HUDEP-2 (cell line): ENCODE results near the gene ZNF358.

Experiments used
- DNase-seq, 76 experiments: peaks; one replicate each; lab custom pipeline; 2025; ENCODE audit not compliant: unreplicated experiment in 76 of 76; lab: John Stamatoyannopoulos, UW

The ZNF358 gene

DNA sequence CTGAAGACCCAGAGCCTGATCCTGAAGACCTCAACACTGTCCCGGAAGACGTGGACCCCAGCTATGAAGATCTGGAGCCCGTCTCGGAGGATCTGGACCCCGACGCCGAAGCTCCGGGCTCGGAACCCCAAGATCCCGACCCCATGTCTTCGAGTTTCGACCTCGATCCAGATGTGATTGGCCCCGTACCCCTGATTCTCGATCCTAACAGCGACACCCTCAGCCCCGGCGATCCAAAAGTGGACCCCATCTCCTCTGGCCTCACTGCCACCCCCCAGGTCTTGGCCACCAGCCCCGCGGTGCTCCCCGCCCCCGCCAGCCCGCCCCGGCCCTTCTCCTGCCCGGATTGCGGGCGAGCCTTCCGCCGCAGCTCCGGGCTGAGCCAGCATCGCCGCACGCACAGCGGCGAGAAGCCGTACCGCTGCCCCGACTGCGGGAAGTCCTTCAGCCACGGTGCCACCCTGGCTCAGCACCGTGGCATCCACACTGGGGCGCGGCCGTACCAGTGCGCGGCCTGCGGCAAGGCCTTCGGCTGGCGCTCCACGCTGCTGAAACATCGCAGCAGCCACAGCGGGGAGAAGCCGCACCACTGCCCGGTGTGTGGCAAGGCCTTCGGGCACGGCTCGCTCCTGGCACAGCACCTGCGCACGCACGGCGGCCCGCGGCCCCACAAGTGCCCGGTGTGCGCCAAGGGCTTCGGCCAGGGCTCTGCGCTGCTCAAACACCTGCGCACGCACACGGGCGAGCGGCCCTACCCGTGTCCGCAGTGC, 3.6 kb downstream of the ZNF358 start:
- DNase-seq = no peak

DNA sequence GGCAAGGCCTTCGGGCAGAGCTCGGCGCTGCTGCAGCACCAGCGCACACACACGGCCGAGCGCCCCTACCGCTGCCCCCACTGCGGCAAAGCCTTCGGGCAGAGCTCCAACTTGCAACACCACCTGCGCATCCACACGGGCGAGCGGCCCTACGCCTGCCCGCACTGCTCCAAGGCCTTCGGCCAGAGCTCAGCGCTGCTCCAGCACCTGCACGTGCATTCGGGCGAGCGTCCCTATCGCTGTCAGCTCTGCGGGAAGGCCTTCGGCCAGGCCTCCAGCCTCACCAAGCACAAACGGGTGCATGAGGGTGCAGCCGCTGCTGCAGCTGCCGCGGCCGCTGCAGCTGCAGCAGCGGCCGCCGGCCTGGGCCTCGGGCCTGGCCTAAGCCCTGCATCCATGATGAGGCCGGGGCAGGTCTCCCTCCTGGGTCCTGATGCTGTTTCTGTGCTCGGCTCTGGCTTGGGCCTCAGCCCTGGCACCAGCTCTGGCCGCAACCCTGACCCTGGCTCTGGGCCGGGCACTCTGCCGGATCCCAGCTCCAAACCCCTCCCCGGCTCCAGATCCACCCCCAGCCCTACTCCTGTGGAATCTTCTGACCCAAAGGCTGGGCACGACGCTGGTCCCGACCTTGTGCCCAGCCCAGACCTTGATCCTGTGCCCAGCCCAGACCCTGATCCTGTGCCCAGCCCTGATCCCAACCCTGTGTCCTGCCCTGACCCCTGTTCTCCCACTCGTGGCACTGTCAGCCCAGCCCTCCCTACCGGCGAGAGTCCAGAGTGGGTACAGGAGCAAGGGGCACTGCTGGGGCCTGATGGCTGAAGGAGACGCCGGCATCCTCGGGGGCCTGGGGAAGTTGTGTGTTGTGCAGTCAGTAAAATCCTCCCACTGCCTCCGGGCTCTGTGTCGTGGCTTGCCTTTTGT, 4.5 kb downstream of the ZNF358 start:
- DNase-seq = no peak

DNA sequence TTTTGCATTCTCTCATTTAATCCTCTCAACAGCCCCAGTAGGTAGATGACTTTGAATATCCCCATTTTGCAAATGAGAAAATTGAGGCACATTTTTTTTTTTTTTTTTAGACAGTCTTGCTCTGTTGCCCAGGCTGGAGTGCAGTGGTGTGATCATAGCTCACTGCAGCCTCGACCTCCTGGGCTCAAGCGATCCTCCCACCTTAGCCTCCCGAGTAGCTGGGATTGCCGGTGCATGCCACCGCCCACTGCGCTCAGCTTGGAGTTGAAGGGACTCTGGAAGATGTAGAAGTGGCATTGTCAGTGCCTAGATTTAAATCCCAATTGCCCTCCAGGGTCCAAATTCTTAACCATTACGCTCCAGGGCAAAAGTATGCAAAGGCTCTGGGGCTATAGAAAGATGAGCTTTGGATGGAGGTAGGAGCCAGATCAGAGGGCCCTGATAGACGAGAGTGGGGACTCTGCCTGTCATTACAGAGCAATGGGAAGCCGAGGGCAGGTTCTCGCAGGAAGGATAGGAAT, 5.7 kb downstream of the ZNF358 start:
- DNase-seq = no peak

DNA sequence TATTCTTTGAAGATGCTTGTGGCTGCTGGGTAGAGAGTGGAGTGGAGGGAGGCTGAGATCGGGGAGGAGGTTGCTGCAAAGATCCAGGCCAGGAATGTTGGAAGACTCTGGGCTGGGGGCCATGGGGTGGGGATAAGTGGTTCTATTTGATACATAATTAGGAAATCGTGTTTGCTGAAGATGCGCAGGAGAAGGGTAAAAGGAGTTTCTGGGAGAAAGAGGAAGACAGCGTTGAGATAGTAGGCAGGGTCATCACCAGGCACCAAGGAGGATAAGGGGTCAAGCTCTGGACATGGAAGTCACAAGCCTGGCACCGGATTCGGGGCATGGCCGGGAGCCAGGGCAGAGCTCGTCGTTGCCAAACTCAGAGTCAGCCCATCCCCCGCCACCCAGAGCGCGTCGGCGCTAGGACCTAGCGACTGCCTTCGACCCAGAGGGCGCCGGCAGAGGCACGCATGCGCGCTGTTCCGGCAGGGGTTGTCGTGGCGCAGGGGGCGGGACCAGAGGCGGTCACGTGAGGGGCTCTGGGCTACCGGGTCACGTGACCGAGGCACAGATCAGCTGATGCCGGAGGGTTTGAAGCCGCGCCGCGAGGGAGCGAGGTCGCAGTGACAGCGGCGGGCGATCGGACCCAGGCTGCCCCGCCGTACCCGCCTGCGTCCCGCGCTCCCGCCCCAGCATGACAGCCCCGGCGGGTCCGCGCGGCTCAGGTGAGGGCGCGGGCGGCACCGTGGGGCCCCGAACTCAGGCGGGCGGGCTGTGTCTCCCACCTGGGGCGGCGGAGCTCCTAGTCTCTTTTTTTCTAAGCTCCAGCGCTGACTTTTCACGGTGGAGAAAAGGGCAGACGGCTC, 6.4 kb downstream of the ZNF358 start, which contains the start of gene MCOLN1:
Gene MCOLN1 (plus strand): TSS at position 553 of the 851 bp plus-strand sequence. CDS start 127 bp downstream, at position 680.
- peak in 74 of 76 experiments; percentile 81 to 100 (median 99) for DNase-seq

DNA sequence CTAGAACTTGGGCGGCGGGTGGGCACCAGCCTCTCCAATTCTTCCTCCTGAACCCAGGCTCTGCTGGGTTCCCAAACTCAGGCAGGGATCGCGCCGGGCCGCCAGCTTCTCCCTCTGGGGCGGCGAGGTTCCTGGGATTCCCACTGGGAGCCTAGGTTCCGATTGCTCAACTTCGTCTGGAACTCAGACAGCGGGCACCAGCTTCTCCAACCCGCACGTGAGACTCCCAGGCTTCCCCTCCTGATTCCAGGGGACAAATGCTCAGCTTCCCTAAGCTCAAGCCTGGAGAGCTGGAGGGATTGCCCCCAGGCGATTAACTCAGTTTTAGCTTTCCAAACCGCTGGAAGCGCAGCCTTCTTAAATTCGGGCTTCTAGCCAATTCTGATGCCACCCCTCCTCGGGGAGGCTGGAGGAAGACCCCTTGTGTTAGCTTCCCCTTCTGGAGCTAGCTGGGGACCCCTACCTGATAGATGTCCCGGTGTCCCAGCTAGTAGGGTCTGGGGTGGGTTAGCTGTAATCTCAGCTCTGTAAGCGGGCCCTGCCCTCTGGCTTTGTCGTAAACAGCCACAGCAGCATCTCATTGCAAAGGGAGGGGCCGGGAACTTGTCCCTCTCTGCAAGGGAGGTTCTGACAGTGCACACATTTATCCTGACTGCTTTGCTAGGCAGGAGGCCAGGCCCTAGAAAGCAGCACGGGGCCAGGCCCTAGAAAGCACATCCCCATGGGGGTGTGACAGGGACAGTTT, 7.2 kb downstream of the ZNF358 start:
- DNase-seq = peak in 65 of 76 experiments; percentile 19 to 79 (median 56)

DNA sequence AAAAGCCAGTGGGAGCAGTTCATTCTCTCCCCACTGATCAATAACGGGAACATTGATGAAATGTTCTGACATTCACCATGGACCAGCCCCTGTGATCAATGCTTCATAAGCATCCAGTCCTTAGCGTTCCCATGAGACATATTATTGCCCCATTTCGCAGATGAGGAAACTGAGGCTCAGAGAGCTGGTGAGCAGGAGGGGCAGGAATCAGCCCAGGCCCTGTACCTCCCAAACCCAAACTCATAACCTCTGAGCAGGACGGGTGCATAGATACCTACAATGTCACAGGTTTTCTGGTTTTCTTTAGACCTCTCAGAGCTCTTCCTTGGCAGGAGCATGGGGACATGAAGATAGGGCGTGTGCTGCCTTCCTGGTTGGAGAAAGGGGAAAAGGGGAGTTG, 8.6 kb downstream of the ZNF358 start:
- DNase-seq = no peak

DNA sequence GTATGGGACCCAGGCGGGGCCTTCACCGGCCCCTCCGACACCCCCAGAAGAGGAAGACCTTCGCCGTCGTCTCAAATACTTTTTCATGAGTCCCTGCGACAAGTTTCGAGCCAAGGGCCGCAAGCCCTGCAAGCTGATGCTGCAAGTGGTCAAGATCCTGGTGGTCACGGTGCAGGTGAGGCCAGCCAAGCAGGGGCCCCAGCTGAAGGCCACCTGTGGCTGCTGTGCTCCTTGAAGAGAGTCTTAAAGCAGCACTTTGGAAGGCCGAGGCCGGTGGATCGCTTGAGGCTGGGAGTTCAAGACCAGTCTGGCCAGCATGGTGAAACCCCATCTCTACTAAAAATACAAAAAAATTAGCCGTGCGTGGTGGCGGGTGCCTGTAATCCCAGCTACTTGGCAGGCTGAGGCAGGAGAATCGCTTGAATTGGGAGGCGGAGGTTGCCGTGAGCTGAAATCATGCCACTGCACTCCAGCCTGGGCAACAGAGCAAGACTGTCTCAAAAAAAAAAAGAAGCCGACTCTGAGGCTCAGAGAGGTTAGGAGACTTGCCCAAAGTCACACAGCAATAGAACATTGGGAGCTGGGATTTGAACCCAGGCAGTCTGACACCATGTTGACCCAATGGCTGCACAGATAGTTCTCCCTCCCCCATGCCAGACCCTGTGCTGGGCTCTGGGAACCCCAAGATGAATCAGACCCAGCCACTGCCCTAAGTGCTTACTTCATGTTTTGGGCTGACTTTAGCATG, 9.3 kb downstream of the ZNF358 start:
- DNase-seq = no peak

DNA sequence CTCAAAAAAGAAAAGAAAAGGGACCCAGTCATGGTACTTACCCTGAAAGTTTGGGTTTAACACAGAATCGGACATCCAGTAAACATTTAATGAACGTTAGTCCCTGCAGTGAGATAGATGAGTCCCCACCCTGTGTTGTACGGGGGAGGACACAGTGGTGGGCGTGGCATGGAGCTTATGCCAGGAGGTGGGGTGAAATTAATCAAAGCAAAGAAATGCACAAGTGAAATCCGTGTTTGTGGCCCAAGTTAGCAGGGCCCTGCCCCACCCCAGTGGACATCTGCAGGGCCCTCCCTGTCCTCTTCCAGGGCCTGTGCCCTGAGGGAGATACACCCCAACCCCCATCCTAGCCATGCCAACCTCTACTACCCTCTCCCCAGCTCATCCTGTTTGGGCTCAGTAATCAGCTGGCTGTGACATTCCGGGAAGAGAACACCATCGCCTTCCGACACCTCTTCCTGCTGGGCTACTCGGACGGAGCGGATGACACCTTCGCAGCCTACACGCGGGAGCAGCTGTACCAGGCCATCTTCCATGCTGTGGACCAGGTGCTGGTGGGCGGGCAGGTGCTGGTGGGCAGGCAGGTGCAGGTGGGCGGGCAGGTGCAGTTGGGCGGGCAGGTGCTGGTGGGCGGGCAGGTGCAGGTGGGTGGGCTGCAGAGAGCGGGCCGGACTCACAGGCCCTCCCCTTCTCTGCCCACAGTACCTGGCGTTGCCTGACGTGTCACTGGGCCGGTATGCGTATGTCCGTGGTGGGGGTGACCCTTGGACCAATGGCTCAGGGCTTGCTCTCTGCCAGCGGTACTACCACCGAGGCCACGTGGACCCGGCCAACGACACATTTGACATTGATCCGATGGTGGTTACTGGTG, 10.4 kb downstream of the ZNF358 start:
- peak in 62 of 76 experiments; percentile 12 to 74 (median 48) for DNase-seq

DNA sequence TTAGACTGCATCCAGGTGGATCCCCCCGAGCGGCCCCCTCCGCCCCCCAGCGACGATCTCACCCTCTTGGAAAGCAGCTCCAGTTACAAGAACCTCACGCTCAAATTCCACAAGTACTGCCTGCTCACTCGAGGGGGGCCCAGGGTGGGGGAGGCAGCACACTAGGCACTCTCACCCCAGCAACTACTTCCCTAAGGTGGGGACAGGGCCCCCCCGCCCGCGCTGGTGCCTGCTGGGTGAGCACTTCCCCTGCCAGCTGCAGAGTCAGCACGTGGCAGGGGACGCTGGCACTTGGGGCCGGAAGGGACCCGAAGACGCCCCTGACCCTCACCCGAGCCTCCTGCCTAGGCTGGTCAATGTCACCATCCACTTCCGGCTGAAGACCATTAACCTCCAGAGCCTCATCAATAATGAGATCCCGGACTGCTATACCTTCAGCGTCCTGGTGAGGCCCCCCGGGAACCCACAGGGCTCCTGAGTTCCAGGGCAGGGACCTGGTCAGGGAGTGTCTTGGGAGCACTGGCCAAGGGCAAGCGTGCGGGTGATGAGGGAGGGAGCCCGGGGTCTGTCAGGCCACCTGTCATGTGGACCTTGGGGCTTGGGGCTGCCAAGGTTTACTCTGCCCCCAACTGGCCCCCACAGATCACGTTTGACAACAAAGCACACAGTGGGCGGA, 11.8 kb downstream of the ZNF358 start:
- no peak for DNase-seq

DNA sequence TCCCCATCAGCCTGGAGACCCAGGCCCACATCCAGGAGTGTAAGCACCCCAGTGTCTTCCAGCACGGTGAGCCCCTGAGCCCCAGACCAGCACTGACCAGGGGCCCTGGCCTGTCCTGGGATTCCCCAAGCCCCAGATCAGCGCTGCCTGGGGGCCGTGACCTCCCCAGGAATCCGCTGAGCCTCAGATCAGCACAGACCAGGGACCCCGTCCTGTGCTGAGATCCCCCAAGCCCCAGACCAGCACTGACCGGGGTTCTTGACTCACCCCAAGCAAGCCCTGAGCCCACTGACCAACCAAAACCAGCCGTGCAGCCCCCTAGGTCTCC, 12.3 kb downstream of the ZNF358 start:
- DNase-seq = no peak

DNA sequence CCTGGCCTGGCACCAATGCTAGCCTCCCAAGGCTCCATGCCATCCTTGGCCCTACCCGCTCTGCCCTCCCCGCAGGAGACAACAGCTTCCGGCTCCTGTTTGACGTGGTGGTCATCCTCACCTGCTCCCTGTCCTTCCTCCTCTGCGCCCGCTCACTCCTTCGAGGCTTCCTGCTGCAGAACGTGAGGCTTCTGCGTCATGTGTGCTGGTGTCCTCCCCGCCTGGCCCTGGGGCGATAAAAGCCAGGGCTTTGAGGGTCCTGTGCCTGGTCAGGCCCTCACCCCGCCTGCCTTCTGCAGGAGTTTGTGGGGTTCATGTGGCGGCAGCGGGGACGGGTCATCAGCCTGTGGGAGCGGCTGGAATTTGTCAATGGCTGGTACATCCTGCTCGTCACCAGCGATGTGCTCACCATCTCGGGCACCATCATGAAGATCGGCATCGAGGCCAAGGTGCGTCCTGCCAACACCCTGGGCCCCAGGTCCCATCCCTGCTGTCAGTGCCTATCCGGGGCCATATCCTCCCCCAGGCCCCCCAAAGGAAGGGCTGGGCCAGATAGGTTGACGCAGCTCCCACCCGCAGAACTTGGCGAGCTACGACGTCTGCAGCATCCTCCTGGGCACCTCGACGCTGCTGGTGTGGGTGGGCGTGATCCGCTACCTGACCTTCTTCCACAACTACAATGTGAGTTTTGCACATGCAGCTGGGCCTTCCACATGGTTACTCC, 12.8 kb downstream of the ZNF358 start:
- no peak for DNase-seq

DNA sequence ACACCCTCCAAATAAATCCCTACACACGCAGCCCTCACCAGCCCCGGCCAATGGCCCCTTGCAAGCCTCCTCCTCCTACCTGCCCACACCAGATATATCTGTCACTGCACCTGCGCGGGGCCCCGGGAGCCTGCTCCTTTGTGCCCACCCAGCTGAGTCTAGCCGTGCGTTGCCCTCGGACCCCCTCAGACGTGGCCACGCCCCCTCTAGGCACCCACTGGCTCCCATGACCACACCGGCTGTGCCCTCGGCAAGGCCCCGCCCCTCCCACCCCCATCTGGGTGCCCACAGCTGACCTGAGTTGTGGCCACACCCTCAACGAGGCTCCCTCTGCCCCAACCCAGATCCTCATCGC, 13.3 kb downstream of the ZNF358 start:
- DNase-seq = no peak

DNA sequence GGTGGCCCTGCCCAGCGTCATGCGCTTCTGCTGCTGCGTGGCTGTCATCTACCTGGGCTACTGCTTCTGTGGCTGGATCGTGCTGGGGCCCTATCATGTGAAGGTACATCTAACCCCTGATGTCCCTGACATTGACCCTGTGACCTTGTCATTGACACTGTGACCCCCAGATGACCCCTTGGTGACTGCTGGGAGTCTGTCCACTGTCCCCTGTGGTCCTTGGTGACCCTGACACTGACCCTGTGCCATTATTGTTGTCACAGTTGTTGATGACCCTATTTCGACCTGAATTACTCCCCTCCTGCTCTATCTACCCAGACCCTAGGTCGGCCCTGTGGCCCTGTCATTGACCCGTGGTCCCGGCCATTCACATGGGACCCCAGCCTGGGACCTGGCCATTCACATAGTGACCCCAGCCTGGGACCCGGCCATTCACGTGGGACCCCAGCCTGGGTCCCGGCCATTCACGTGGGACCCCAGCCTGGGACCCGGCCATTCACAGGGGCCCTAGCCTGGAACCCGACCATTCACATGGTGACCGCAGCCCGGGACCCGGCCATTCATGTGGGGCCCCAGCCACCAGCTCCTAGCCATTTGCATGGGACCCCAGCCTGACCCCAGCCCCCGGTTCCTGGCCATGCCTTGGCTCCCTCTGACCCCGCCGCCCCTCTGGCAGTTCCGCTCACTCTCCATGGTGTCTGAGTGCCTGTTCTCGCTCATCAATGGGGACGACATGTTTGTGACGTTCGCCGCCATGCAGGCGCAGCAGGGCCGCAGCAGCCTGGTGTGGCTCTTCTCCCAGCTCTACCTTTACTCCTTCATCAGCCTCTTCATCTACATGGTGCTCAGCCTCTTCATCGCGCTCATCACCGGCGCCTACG, 13.9 kb downstream of the ZNF358 start:
- DNase-seq = no peak

DNA sequence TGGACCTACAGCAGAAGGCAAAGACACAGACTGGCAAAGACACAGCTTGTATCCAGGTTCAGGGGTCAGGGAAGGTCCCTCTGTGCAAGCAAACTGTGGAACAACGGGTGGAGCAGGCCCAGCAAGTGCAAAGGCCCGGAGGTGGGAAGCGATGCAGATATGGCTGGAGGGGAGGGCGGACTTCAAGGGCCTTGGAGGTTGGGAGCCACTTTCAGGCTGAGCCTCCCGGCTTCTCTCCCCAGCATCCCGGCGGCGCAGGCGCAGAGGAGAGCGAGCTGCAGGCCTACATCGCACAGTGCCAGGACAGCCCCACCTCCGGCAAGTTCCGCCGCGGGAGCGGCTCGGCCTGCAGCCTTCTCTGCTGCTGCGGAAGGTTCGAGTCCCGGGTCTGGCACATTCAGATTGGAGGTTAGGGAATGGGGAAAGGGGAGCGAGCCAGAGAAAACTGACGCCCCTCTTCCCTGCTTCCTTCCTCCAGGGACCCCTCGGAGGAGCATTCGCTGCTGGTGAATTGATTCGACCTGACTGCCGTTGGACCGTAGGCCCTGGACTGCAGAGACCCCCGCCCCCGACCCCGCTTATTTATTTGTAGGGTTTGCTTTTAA, 17.5 kb downstream of the ZNF358 start:
- DNase-seq = no peak

DNA sequence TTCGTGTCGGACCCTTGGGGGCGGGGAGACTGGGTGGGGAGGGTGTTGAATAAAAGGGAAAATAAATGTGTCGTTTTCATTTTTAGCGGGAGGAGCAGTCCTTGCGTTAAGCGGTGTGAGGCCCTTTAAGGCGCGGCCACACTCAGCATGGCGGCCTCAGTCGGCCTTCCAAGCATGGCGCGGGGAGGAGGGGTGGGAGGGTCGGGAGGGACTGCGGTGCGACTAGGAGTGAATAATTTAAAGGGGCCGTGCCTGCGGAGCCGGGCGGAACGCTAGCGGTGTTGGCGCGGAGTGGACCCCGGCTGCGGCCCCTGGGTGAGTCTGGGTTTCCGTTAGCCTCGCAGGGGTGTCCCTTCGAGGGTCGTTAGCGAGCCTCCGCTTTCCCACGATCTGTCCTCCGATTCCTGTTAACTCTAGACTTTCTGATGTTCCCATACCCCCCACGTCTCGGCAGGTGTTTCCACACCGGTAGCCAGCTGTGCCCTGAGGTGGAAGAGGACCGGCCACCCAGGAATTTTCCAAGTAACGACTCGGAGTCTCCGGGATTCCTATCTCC, 18.1 kb downstream of the ZNF358 start:
- DNase-seq = peak in 66 of 76 experiments; percentile 19 to 88 (median 69)
